Spleen (tissue), 7 donors: ENCODE measurements around the gene CREBRF.

Experiments used
- CTCF ChIP-seq, 11 experiments: fragments of 200-600 bp in 7 of 11; fragments of 450-650 bp in 4 of 11; sonication (generic) in 4 of 11; IDR thresholded peaks in 8 of 11; conservative IDR thresholded peaks in 3 of 11; 1 replicate in 7 of 11; 2 replicates in 4 of 11; pipeline versions ENCODE4 v1.4.0 to v1.8.0; 2016 to 2021; ENCODE audit warnings: antibody characterized with exemption in 11 of 11, inconsistent platforms in 4 of 11, mild to moderate bottlenecking in 1 of 11
- POLR2A ChIP-seq, 3 donors: fragments of 450-650 bp; IDR thresholded peaks; one replicate each; pipeline ENCODE4 v1.5.1; 2017; ENCODE audit warnings: antibody characterized with exemption in 3 of 3, mild to moderate bottlenecking in 1 of 3
- donor health status: DM: no; HTN: no; CAD: no; lungs with moderate emphysema.
- donor health status: DM: no; HTN: no; CAD: no.
- donor health status: DM: no; HTN: no; CAD: no.

- TF ChIP-seq CTCF (IDR thresholded peaks at IDR 0.05 in 8 of 11, conservative IDR thresholded peaks at IDR 0.05 in 3 of 11) = no peak
- TF ChIP-seq POLR2A (IDR thresholded peaks at IDR 0.05) = no peak
These were observed 28.2 kb upstream of the CREBRF start for GRCh38 chr5:173027905-173028304.
